Measurements from ENCODE around the gene NAT14.

Gene NAT14

GRCh38 chr19:55473225-55474012 lies 11.6 kb upstream of the NAT14 start:
- TF ChIP-seq, protein P1, sequence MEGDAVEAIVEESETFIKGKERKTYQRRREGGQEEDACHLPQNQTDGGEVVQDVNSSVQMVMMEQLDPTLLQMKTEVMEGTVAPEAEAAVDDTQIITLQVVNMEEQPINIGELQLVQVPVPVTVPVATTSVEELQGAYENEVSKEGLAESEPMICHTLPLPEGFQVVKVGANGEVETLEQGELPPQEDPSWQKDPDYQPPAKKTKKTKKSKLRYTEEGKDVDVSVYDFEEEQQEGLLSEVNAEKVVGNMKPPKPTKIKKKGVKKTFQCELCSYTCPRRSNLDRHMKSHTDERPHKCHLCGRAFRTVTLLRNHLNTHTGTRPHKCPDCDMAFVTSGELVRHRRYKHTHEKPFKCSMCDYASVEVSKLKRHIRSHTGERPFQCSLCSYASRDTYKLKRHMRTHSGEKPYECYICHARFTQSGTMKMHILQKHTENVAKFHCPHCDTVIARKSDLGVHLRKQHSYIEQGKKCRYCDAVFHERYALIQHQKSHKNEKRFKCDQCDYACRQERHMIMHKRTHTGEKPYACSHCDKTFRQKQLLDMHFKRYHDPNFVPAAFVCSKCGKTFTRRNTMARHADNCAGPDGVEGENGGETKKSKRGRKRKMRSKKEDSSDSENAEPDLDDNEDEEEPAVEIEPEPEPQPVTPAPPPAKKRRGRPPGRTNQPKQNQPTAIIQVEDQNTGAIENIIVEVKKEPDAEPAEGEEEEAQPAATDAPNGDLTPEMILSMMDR (IDR thresholded peaks at IDR 0.05; ENCODE audit: low read depth, low read length): no peak
- no peak for DNase-seq (ENCODE audit: extremely low read depth, low read depth)

GRCh38 chr19:55474269-55475265 lies 10.4 kb upstream of the NAT14 start:
- TF ChIP-seq, protein P1 (IDR thresholded peaks at IDR 0.05; ENCODE audit: low read depth, low read length): no peak
- no peak for DNase-seq (ENCODE audit: extremely low read depth, low read depth)

DNA sequence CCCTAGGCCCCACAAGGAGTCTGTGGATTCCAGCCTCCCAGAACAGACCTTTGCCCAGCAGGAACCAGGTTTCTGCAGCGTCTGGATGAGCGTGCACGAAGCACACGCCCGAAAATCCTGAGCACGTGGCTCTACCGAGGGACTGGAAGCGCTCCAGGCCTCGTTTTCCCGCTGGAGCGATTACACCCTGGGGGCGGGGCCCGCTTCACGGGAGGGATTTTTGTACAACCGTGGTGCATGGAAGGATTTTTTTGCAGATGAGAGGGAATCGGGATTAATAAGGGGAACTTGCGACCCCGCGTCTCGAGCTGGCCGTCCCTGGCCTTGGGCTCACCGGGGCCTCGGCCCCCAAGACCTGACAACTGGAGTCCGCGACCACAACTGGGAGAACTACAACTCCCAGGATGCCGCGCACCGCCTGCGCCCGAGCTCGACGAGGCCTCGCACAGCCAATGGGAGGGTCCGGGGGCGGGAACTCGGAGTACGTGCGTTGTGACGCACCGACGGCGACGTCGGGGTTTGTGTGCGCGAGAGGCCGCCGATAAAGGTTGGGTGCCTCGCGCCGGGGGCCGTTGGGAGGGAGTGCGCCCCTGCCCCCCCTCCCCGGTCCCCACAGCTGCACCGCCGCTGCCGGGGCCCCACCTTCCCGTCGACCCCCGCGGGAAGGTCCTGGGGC lies 8.8 kb upstream of the NAT14 start, which contains the start of gene ZNF628:
Gene ZNF628 (plus strand): TSS at position 518 of the 676 bp plus-strand sequence. CDS start 3,294 bp downstream, outside the sequence.
- TF ChIP-seq, protein P1 (IDR thresholded peaks at IDR 0.05; ENCODE audit: low read depth, low read length): no peak
- DNase-seq (ENCODE audit: extremely low read depth, low read depth): peak; percentile 91

- TF ChIP-seq, protein P1 (IDR thresholded peaks at IDR 0.05; ENCODE audit: low read depth, low read length): no peak
- DNase-seq (ENCODE audit: extremely low read depth, low read depth): no peak
Measured at GRCh38 chr19:55477905-55478304, 7.1 kb upstream of the NAT14 start.

- TF ChIP-seq, protein P1 (IDR thresholded peaks at IDR 0.05; ENCODE audit: low read depth, low read length): no peak
- no peak for DNase-seq (ENCODE audit: extremely low read depth, low read depth)
Measured at GRCh38 chr19:55478364-55478763, 6.6 kb upstream of the NAT14 start.

DNA sequence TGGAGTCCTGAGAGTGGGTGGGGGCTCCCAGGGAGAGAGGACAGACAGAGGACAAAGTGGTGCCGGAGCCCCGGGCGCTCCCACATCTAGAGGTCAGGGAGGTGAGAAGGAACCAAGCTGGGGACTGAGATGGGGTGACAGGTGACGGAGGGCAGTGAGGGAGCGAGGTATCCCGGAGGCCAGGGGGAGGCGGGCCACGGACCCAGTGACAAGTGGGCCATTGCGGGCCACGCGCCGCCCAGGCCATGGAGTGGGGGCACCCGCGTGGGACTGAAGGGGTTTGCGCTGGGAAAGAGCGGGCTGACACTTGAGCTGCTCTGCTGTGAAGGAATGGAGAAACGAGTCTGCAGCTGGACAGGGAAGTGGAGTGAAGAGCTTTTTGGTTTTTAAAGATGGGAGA lies 5.9 kb upstream of the NAT14 start:
- DNase-seq (ENCODE audit: extremely low read depth, low read depth): no peak
- TF ChIP-seq, protein P1 (IDR thresholded peaks at IDR 0.05; ENCODE audit: low read depth, low read length): no peak

Data from AG09319 (cell line).